ENCODE data around the gene ENPP7. TPM values are rescaled to one million over a fixed set of nuclear protein-coding genes. Genes with fewer than 3 reads are reported as not detected.

ENPP7 gene
- total RNA-seq, 1 experiment from 2014 or later, result not detected

DNA sequence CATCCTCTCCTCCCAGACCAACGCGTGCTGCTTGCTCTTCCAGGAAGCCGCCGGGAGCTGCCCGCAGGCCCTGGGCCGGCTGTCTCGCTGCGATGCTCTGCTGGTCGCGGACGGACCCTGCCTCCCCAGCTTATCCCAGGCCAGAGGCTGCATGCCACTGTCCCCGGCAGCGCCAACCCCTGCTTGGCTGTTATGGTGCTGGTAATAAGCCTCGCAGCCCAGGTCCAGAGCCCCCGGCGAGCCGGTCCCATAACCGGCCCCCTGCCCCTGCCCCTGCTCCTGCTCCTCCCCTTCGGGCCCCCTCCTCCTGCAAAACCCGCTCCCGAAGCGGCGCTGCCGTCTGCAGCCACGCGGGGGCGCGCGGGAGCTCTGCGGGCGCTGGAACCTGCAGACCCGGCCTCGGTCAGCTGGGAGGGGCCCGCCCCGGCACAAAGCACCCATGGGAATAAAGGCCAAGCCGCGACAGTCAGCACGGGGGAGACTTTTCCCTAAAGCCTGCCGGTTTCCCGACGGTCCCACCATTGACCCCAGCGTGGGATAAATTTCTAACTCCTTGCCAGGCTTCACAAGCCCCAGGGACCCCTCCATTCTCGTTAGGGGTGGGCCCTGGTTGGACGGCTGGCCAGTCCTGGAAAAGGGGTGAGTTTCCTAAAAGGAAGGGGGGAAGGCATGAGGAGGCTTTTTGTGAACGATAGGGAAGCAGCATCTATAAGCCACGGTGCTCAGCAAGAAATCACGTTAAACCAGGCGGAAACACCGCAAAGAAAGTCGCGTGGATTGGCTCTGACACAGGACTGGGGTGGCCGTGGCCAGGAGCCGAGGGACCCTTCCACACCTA is 11.2 kb downstream of the ENPP7 start:
- ChIA-PET RAD21 (ENCODE audit: low non-redundant PET in 1 of 2, low total read pairs in 2 of 2, uncharacterized antibody in 2 of 2, unreplicated experiment in 2 of 2) (interaction anchor here in 1 of 2 experiments (1.3 kb wide), 1 partner anchor 48 kb away, joined by 5 read pairs; no protein-coding TSS in a partner anchor), POLR2A (interaction anchor here (1.2 kb wide), 1 partner anchor 98 kb away, joined by 4 read pairs; the partner anchor contains the start of gene CBX4), CTCF (interaction anchor here (0.6 to 3.1 kb wide), 26 partner anchors 9 to 252 kb away, joined by 3 to 31 read pairs (median 4); partner anchors contain the start of genes CBX2, CBX4 and CBX8)
- no peak overlapping the region for H3K27ac ChIP-seq (ENCODE audit: low read depth, low read length)
- no peaks in the 10 kb centered on the region for H3K36me3 ChIP-seq (ENCODE audit: control insufficient read depth in 1 of 2, insufficient read depth in 2 of 2, low read length in 2 of 2)
- ATAC-seq (peak; percentile 87), DNase-seq (ENCODE audit: low read depth, low spot score) (peak; percentile 46)
- H3K9me2 ChIP-seq (ENCODE audit: insufficient read depth), result no peaks in the 10 kb centered on the region
- no peaks in the 10 kb centered on the region for H3K79me2 ChIP-seq (ENCODE audit: insufficient read depth, low read length)
- H3K9ac ChIP-seq (ENCODE audit: low read length), result no peak overlapping the region
- peak overlapping the region; percentile 24 to 38 for H3K4me3 ChIP-seq (replicated peaks in 1 of 2; ENCODE audit: low read depth in 1 of 2, low read length in 2 of 2)
- H3K4me1 ChIP-seq (ENCODE audit: control insufficient read depth in 1 of 2, insufficient read depth in 2 of 2, low read length in 2 of 2), result peaks cover 11 to 33% of the 10 kb centered on the region in 2 experiments; a peak in 3 of 4 replicates
- H3K4me2 ChIP-seq (ENCODE audit: low read length), result peak overlapping the region; percentile 68
- H3K27me3 ChIP-seq (ENCODE audit: insufficient read depth, low read length), result 0 out of 2 replicates have a peak, but pooled peaks cover 3% of the 10 kb centered on the region
- intact Hi-C loops (cut with micrococcal nuclease), result loop anchor here (2.0 kb wide), 1 partner anchor 175 kb away; no protein-coding TSS in a partner anchor
- no peaks in the 10 kb centered on the region for H4K20me1 ChIP-seq (ENCODE audit: insufficient read depth)
- peak overlapping the region; percentile 76 for H2AFZ ChIP-seq (ENCODE audit: low read depth, low read length, poor library complexity, severe bottlenecking)
- no peak for TF ChIP-seq SIN3A (IDR thresholded peaks at IDR 0.05; ENCODE audit: low read depth)
- peak; percentile 50 for TF ChIP-seq TCF7L2 (IDR thresholded peaks at IDR 0.05; ENCODE audit: borderline replicate concordance, extremely low read depth, insufficient read depth, insufficient read length)
- TF ChIP-seq, protein P1, sequence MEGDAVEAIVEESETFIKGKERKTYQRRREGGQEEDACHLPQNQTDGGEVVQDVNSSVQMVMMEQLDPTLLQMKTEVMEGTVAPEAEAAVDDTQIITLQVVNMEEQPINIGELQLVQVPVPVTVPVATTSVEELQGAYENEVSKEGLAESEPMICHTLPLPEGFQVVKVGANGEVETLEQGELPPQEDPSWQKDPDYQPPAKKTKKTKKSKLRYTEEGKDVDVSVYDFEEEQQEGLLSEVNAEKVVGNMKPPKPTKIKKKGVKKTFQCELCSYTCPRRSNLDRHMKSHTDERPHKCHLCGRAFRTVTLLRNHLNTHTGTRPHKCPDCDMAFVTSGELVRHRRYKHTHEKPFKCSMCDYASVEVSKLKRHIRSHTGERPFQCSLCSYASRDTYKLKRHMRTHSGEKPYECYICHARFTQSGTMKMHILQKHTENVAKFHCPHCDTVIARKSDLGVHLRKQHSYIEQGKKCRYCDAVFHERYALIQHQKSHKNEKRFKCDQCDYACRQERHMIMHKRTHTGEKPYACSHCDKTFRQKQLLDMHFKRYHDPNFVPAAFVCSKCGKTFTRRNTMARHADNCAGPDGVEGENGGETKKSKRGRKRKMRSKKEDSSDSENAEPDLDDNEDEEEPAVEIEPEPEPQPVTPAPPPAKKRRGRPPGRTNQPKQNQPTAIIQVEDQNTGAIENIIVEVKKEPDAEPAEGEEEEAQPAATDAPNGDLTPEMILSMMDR (IDR thresholded peaks at IDR 0.05 in 2 of 3, conservative IDR thresholded peaks at IDR 0.05 in 1 of 3; ENCODE audit: borderline replicate concordance in 1 of 3, insufficient read depth in 1 of 3, low read depth in 2 of 3, low read length in 2 of 3), result peak; percentile 89 to 99 (median 99)
- peak; percentile 84 for TF ChIP-seq RAD21 (IDR thresholded peaks at IDR 0.05; ENCODE audit: low read depth)
- H3K9me3 ChIP-seq (ENCODE audit: control insufficient read depth in 1 of 2, insufficient read depth in 1 of 2, low read depth in 1 of 2, low read length in 2 of 2), result no peaks in the 10 kb centered on the region
- no TSS peak for BruUV-seq (replicated peaks)
